Activated T-helper 1 cell treated with anti-CD3 and anti-CD28 coated beads, Interleukin-12 subunit alpha, Interleukin-12 subunit beta, Interleukin-2, Interleukin-4 antibody, amounts not matched to agents 30 ng/mL and 10 ng/mL and 1 ng/mL, durations not matched to agents 14 hours and 24 hours and 36 hours (primary cell): ENCODE data around the gene MLH3. TPM values are rescaled to one million over a fixed set of nuclear protein-coding genes. Genes with fewer than 3 reads are reported as not detected.

Experiments
- DNase-seq: peaks from one replicate; pipeline ENCODE4 v3.0.0; 2021; ENCODE audit warnings: low spot score
- H3K27ac Mint-ChIP-seq: one replicate; pipeline ENCODE4 v1.8.0; 2021; ENCODE audit warnings: mild to moderate bottlenecking, mixed read lengths
- H3K27me3 Mint-ChIP-seq: one replicate; pipeline ENCODE4 v1.8.0; 2022; ENCODE audit warnings: mild to moderate bottlenecking, moderate library complexity, mixed read lengths; ENCODE audit not compliant: insufficient read depth
- H3K36me3 Mint-ChIP-seq: one replicate; pipeline ENCODE4 v1.8.0; 2021; ENCODE audit warnings: low read depth, mixed read lengths
- H3K4me1 Mint-ChIP-seq: one replicate; pipeline ENCODE4 v1.8.0; 2021; ENCODE audit warnings: low read depth, mixed read lengths
- H3K4me3 Mint-ChIP-seq: one replicate; pipeline ENCODE4 v1.8.0; 2021; ENCODE audit warnings: mild to moderate bottlenecking, moderate library complexity, mixed read lengths
- H3K9me3 Mint-ChIP-seq: one replicate; pipeline ENCODE4 v1.8.0; 2021; ENCODE audit warnings: mixed read lengths
- intact Hi-C: fragments of 100-400 bp; cut with micrococcal nuclease; formaldehyde crosslinking; loops from one replicate; pipeline ENCODE4 v1.15.1; 2024
- total RNA-seq: library from RNA; stranded (reverse); gene quantifications from 2 replicates; pipeline ENCODE4 v1.2.3, GENCODE V29; 2022

Gene MLH3
- 24.3 and 28.3 TPM in 2 replicates for total RNA-seq

DNA sequence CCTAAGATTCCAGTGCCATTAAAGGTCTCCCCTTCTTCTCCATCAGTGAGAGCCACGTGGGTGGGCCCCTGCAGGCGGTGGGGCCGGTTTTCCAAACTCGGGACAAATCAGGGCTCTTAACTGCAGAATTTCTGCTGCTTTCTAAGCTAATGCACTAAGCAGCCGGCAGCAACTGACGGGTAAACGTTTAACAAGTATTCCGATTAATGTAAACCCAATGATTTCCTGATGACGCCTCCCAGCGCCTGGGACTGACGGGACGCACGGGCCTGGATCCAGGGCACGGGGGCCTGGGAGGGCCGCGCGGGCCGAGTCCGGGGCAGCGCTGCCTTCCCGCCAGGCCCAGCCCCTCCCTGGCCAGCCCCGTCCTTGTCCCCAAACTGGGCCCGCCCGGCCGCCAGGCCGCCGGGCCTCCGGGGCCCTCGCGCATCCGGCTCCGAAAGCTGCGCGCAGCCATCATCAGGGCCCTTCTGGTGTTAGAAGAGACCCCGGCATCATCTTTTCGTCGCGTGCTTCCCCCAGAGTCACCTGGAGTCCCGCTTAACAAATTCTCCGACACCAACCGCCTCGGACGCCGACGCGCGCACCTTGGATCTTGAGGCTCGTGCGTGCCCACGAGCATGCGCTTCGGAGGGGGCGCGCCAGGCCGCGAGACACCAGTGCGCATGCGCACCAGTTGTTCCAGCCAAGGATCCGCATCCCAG, at the start of gene MLH3:
Gene MLH3, minus strand, starts transcription at position 616 of the 704 bp plus-strand sequence. CDS start 1,812 bp downstream, outside the sequence.
- no peaks in the 10 kb centered on the region for H3K27me3 Mint-ChIP-seq
- no peaks in the 10 kb centered on the region for H3K9me3 Mint-ChIP-seq
- peak within 1 kb of the TSS; percentile 90 for H3K4me3 Mint-ChIP-seq
- peak within 1 kb of the TSS; percentile 92 for H3K27ac Mint-ChIP-seq
- intact Hi-C loops, result loop anchor here (1.0 kb wide), 3 partner anchors 13 to 49 kb away; partner anchors contain the start of genes ACYP1, EIF2B2 and ZC2HC1C
- peak; percentile 75 for DNase-seq
- peaks cover 37% of the 10 kb centered on the region for H3K36me3 Mint-ChIP-seq
- H3K4me1 Mint-ChIP-seq, result peaks cover 60% of the 10 kb centered on the region

- H3K36me3 Mint-ChIP-seq, result peaks cover 48% of the 10 kb centered on the region
These were observed 47.4 kb upstream of the MLH3 start for GRCh38 chr14:75098682-75099081.

GRCh38 chr14:75098212-75098611, 46.9 kb upstream of the MLH3 start:
- Mint-ChIP-seq H3K27ac (no peak overlapping the region), H3K4me1 (no peaks in the 10 kb centered on the region), H3K9me3 (no peaks in the 10 kb centered on the region), H3K27me3 (no peaks in the 10 kb centered on the region), H3K4me3 (no peak overlapping the region), H3K36me3 (peaks cover 45% of the 10 kb centered on the region)
- intact Hi-C loops, result no loop called here
- no peak for DNase-seq

More at GRCh38 chr14:75098682-75099081, 47.4 kb upstream of the MLH3 start:
- H3K4me1 Mint-ChIP-seq, result no peaks in the 10 kb centered on the region
- no peak overlapping the region for H3K4me3 Mint-ChIP-seq
- no peak overlapping the region for H3K27ac Mint-ChIP-seq
- no peak for DNase-seq
- H3K9me3 Mint-ChIP-seq, result no peaks in the 10 kb centered on the region
- intact Hi-C loops, result no loop called here
- H3K27me3 Mint-ChIP-seq, result no peaks in the 10 kb centered on the region

DNA sequence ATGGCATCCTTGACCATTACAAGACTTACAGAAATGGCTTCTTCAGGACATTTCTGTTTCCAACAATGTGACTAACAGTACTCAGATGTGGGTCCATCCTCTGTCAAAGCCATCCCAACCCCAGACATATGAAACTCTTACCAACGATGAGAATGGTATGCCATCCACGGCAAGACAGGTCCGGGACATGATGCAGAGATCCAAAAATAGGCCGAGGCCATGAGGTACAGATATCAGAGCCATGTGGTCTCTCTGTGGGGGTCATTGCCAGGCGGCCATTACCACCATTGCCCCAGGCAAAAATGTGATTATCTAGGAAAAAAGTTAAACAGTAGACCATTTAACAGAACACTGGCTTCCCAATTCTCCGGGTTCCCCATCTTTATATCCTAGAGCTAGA, 45.7 kb upstream of the MLH3 start:
- Mint-ChIP-seq H3K27ac (no peak overlapping the region), H3K9me3 (no peaks in the 10 kb centered on the region), H3K27me3 (no peaks in the 10 kb centered on the region), H3K4me3 (no peak overlapping the region), H3K36me3 (peaks cover 43% of the 10 kb centered on the region), H3K4me1 (no peaks in the 10 kb centered on the region)
- no peak for DNase-seq
- intact Hi-C loops, result no loop called here

DNA sequence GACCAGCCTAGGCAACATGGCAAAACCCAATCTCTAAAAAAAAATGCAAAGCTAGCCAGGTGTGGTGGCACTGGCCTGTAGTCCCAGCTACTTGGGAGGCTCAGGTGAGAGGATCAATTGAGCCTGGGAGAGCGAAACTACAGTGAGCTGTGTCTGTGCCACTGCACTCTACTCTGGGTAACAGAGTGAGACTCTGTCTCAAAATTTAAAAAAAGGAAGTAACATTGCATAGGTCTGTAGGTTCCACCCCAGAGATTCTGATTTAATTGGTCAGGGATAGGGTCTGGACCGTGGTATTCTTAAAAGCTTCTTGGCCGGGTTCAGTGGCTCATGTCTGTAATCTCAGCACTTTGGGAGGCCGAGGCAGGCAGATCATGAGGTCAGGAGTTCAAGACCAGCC, 44.4 kb upstream of the MLH3 start:
- Mint-ChIP-seq H3K27ac (no peak overlapping the region), H3K27me3 (no peaks in the 10 kb centered on the region), H3K36me3 (peaks cover 45% of the 10 kb centered on the region), H3K4me1 (no peaks in the 10 kb centered on the region), H3K4me3 (no peak overlapping the region), H3K9me3 (no peaks in the 10 kb centered on the region)
- DNase-seq, result no peak
- intact Hi-C loops, result no loop called here

- intact Hi-C loops, result no loop called here
- Mint-ChIP-seq H3K9me3 (no peaks in the 10 kb centered on the region), H3K4me3 (no peak overlapping the region), H3K36me3 (peaks cover 42% of the 10 kb centered on the region), H3K27ac (no peak overlapping the region), H3K27me3 (no peaks in the 10 kb centered on the region), H3K4me1 (no peaks in the 10 kb centered on the region)
- DNase-seq, result no peak
These were observed 43.6 kb upstream of the MLH3 start for GRCh38 chr14:75094896-75095295.

- DNase-seq, result no peak
- Mint-ChIP-seq H3K4me1 (no peaks in the 10 kb centered on the region), H3K27me3 (no peaks in the 10 kb centered on the region), H3K27ac (no peak overlapping the region), H3K4me3 (no peak overlapping the region), H3K9me3 (no peaks in the 10 kb centered on the region), H3K36me3 (peaks cover 31% of the 10 kb centered on the region)
- intact Hi-C loops, result no loop called here
These were observed 41.4 kb upstream of the MLH3 start for GRCh38 chr14:75092698-75093097.

GRCh38 chr14:75091251-75091650, 40.0 kb upstream of the MLH3 start:
- Mint-ChIP-seq H3K9me3 (no peaks in the 10 kb centered on the region), H3K4me3 (no peak overlapping the region), H3K4me1 (no peaks in the 10 kb centered on the region), H3K27me3 (no peaks in the 10 kb centered on the region), H3K36me3 (peaks cover 30% of the 10 kb centered on the region), H3K27ac (no peak overlapping the region)
- intact Hi-C loops, result no loop called here
- no peak for DNase-seq

GRCh38 chr14:75090353-75090752, 39.1 kb upstream of the MLH3 start:
- no peak overlapping the region for H3K27ac Mint-ChIP-seq
- H3K36me3 Mint-ChIP-seq, result peaks cover 31% of the 10 kb centered on the region
- intact Hi-C loops, result no loop called here
- no peaks in the 10 kb centered on the region for H3K9me3 Mint-ChIP-seq
- H3K4me3 Mint-ChIP-seq, result no peak overlapping the region
- DNase-seq, result no peak
- no peaks in the 10 kb centered on the region for H3K27me3 Mint-ChIP-seq
- H3K4me1 Mint-ChIP-seq, result no peaks in the 10 kb centered on the region

GRCh38 chr14:75088566-75089373, 37.5 kb upstream of the MLH3 start:
- Mint-ChIP-seq H3K27ac (no peak overlapping the region), H3K27me3 (no peaks in the 10 kb centered on the region), H3K9me3 (no peaks in the 10 kb centered on the region), H3K4me3 (no peak overlapping the region), H3K36me3 (peaks cover 31% of the 10 kb centered on the region), H3K4me1 (no peaks in the 10 kb centered on the region)
- peak; percentile 30 for DNase-seq
- intact Hi-C loops, result loop anchor here (1.0 kb wide), 3 partner anchors 142 to 227 kb away; no protein-coding TSS in a partner anchor

DNA sequence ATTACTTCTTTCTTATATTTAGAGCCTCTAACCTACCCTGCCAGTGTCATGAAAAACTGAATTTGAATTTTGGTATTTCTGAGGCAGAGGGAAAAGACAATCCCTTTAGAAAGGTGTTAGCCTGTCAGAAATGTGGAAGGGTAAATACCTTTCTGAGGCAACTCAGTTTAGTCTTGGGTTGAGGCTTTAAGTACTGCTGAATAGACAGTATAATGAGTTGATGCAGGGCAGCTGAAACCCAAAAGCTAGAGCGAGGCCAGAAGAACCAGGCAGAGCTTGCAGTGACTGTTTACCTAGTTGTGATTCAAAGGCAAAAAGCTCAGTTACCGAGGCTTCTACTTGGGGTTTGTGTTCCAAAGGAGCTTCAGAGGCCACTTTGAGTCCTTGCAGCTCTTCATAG, 36.9 kb upstream of the MLH3 start:
- Mint-ChIP-seq H3K27ac (no peak overlapping the region), H3K36me3 (peaks cover 35% of the 10 kb centered on the region), H3K27me3 (no peaks in the 10 kb centered on the region), H3K9me3 (no peaks in the 10 kb centered on the region), H3K4me1 (no peaks in the 10 kb centered on the region), H3K4me3 (no peak overlapping the region)
- intact Hi-C loops, result loop anchor here (1.0 kb wide), 3 partner anchors 142 to 227 kb away; no protein-coding TSS in a partner anchor
- DNase-seq, result no peak

DNA sequence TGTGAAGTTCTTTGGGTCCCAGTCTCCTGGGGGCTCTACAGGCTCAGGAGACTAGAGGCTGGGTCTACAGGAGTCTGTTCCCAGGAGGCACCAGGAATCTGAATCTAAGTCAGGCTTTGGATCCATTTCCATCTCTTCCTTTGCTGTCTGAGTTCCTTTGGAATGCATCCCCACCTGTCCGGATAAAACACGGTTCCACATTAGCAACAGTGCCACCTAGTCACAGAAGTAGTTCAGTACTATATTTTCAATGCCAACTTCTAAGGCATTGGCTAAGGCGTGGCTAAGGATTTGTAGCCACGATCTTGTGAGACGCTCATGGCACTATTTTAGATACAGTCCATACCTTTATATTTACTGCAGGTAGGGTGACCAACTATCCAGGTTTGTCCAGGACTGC, 33.2 kb upstream of the MLH3 start:
- DNase-seq, result no peak
- H3K4me1 Mint-ChIP-seq, result no peaks in the 10 kb centered on the region
- intact Hi-C loops, result no loop called here
- peaks cover 41% of the 10 kb centered on the region for H3K36me3 Mint-ChIP-seq
- H3K9me3 Mint-ChIP-seq, result no peaks in the 10 kb centered on the region
- no peak overlapping the region for H3K4me3 Mint-ChIP-seq
- no peak overlapping the region for H3K27ac Mint-ChIP-seq
- H3K27me3 Mint-ChIP-seq, result no peaks in the 10 kb centered on the region

GRCh38 chr14:75083271-75083670, 32.0 kb upstream of the MLH3 start:
- no peak overlapping the region for H3K4me3 Mint-ChIP-seq

More at GRCh38 chr14:75083271-75083670, 32.0 kb upstream of the MLH3 start:
- H3K27me3 Mint-ChIP-seq, result no peaks in the 10 kb centered on the region
- DNase-seq, result no peak
- no peaks in the 10 kb centered on the region for H3K4me1 Mint-ChIP-seq
- H3K27ac Mint-ChIP-seq, result no peak overlapping the region
- H3K9me3 Mint-ChIP-seq, result no peaks in the 10 kb centered on the region
- intact Hi-C loops, result no loop called here
- peaks cover 41% of the 10 kb centered on the region for H3K36me3 Mint-ChIP-seq
